Measurements from ENCODE around the gene CUEDC1.

Gene CUEDC1

GRCh38 chr17:57838453-57838852 lies 116.8 kb downstream of the CUEDC1 start:
- DNase-seq = no peak
- no peak for TF ChIP-seq POLR2A (IDR thresholded peaks at IDR 0.05; ENCODE audit: low read length)
- no peak for TF ChIP-seq GATA1 (IDR thresholded peaks at IDR 0.05; ENCODE audit: low read depth, low read length)

GRCh38 chr17:57835333-57835900 lies 119.8 kb downstream of the CUEDC1 start:
- TF ChIP-seq GATA1 (IDR thresholded peaks at IDR 0.05; ENCODE audit: low read depth, low read length) (no peak), POLR2A (IDR thresholded peaks at IDR 0.05; ENCODE audit: low read length) (no peak)

GRCh38 chr17:57834146-57834741 lies 121.0 kb downstream of the CUEDC1 start:
- no peak for TF ChIP-seq GATA1 (IDR thresholded peaks at IDR 0.05; ENCODE audit: low read depth, low read length)
- no peak for TF ChIP-seq POLR2A (IDR thresholded peaks at IDR 0.05; ENCODE audit: low read length)
- DNase-seq = no peak

More at GRCh38 chr17:57835333-57835900, 119.8 kb downstream of the CUEDC1 start:
- DNase-seq = no peak

- DNase-seq = peak; percentile 72 to 83
- TF ChIP-seq POLR2A (IDR thresholded peaks at IDR 0.05; ENCODE audit: low read length) (no peak), GATA1 (IDR thresholded peaks at IDR 0.05; ENCODE audit: low read depth, low read length) (no peak)
Measured at GRCh38 chr17:57833179-57833939, 121.9 kb downstream of the CUEDC1 start.

GRCh38 chr17:57832314-57833178 lies 122.7 kb downstream of the CUEDC1 start:
- no peak for DNase-seq
- TF ChIP-seq POLR2A (IDR thresholded peaks at IDR 0.05; ENCODE audit: low read length) (no peak), GATA1 (IDR thresholded peaks at IDR 0.05; ENCODE audit: low read depth, low read length) (no peak)

- DNase-seq = no peak
- TF ChIP-seq GATA1 (IDR thresholded peaks at IDR 0.05; ENCODE audit: low read depth, low read length) (no peak), POLR2A (IDR thresholded peaks at IDR 0.05; ENCODE audit: low read length) (no peak)
Measured at GRCh38 chr17:57830880-57831279, 124.3 kb downstream of the CUEDC1 start.

- TF ChIP-seq GATA1 (IDR thresholded peaks at IDR 0.05; ENCODE audit: low read depth, low read length) (no peak), POLR2A (IDR thresholded peaks at IDR 0.05; ENCODE audit: low read length) (no peak)
- DNase-seq = no peak
Measured at GRCh38 chr17:57823469-57824401, 131.5 kb downstream of the CUEDC1 start.

- TF ChIP-seq POLR2A (IDR thresholded peaks at IDR 0.05; ENCODE audit: low read length) (no peak), GATA1 (IDR thresholded peaks at IDR 0.05; ENCODE audit: low read depth, low read length) (no peak)
- DNase-seq = no peak
Measured at GRCh38 chr17:57819867-57820266, 135.3 kb downstream of the CUEDC1 start.

GRCh38 chr17:57819285-57819684 lies 135.9 kb downstream of the CUEDC1 start:
- DNase-seq = no peak
- no peak for TF ChIP-seq GATA1 (IDR thresholded peaks at IDR 0.05; ENCODE audit: low read depth, low read length)
- TF ChIP-seq POLR2A (IDR thresholded peaks at IDR 0.05; ENCODE audit: low read length) = no peak

- TF ChIP-seq POLR2A (IDR thresholded peaks at IDR 0.05; ENCODE audit: low read length) (no peak), GATA1 (IDR thresholded peaks at IDR 0.05; ENCODE audit: low read depth, low read length) (no peak)
- DNase-seq = no peak
Measured at GRCh38 chr17:57818066-57818465, 137.1 kb downstream of the CUEDC1 start.

- no peak for DNase-seq
- TF ChIP-seq POLR2A (IDR thresholded peaks at IDR 0.05; ENCODE audit: low read length) (no peak), GATA1 (IDR thresholded peaks at IDR 0.05; ENCODE audit: low read depth, low read length) (no peak)
Measured at GRCh38 chr17:57817299-57817698, 137.9 kb downstream of the CUEDC1 start.

- TF ChIP-seq POLR2A (IDR thresholded peaks at IDR 0.05; ENCODE audit: low read length) = no peak
- DNase-seq = no peak
Measured at GRCh38 chr17:57814421-57814820, 140.8 kb downstream of the CUEDC1 start.
